A549 (cell line): Measurements from ENCODE around the gene LIMA1. TPM values are rescaled to one million over a fixed set of nuclear protein-coding genes. Genes with fewer than 3 reads are reported as not detected.
"Not testable (repeated sequence)": the region's sequence is repeated elsewhere in the genome, so short reads cannot be mapped to it uniquely, and the experiment has no call there.

Source experiments
- ATAC-seq, 2 experiments: fragments of 200-7000 bp in 1 of 2; fragments of >200 bp in 1 of 2; cut with Nextera tagmentation in 1 of 2; cut with Tn5 transposase in 1 of 2; 3 replicates each; pipeline versions ENCODE4 v1.8.0 to v1.9.1; 2018 to 2020; ENCODE audit warnings: mild to moderate bottlenecking in 1 of 2, moderate library complexity in 1 of 2
- CTCF ChIA-PET: fragments of 300-600 bp; sonication (Branson Sonifier 250); formaldehyde crosslinking; extraction: SDS; loops from one replicate; lab custom pipeline; 2021; ENCODE audit warnings: antibody characterized with exemption, inconsistent platforms; lab: Yijun Ruan, JAX
- POLR2A ChIA-PET: fragments of 350-600 bp; formaldehyde crosslinking; extraction: SDS; loops from one replicate; lab custom pipeline; 2021; ENCODE audit warnings: antibody characterized with exemption, inconsistent platforms; lab: Yijun Ruan, JAX
- DNase-seq, 2 experiments: peaks; one replicate each; pipeline versions ENCODE4 v3.0.0 to v3.0.0-alpha.2; 2011 to 2016; ENCODE audit warnings: low read depth in 1 of 2, low spot score in 1 of 2
- FAIRE-seq: peaks from 2 replicates; lab custom pipeline; 2011; peaks lifted over from hg19 to GRCh38; lab: Jason Lieb, UNC
- H3K27ac ChIP-seq, 2 experiments: fragments of >200 bp; sonication (Bioruptor Twin); formaldehyde crosslinking; 3 replicates each; pipeline ENCODE4 v1.5.1; 2016 to 2017
- H3K4me1 ChIP-seq: fragments of >200 bp; sonication (Bioruptor Twin); formaldehyde crosslinking; 3 replicates; pipeline ENCODE4 v1.6.1; 2016
- H3K4me2 ChIP-seq: fragments of >200 bp; sonication (Bioruptor Twin); formaldehyde crosslinking; 3 replicates; pipeline ENCODE4 v1.6.1; 2016
- H3K4me3 ChIP-seq: fragments of >200 bp; sonication (Bioruptor Twin); formaldehyde crosslinking; 3 replicates; pipeline ENCODE4 v1.5.1; 2016
- H3K9me3 ChIP-seq: fragments of >200 bp; sonication (Bioruptor Twin); formaldehyde crosslinking; 3 replicates; pipeline ENCODE4 v1.6.1; 2016
- CBX2 ChIP-seq: fragments of 200-600 bp; sonication (generic); IDR thresholded peaks from 2 replicates; pipeline ENCODE4 v1.6.1; 2016; ENCODE audit warnings: low read depth, mild to moderate bottlenecking, borderline replicate concordance
- CEBPB ChIP-seq, 2 experiments: fragments of >200 bp in 1 of 2; sonication (Bioruptor Twin) in 1 of 2; formaldehyde crosslinking in 1 of 2; IDR thresholded peaks; 2 replicates each; pipeline ENCODE4 v1.6.1; 2012 to 2016
- CHD2 ChIP-seq: fragments of 150-350 bp; IDR thresholded peaks from 2 replicates; pipeline ENCODE4 v1.6.1; 2014; ENCODE audit warnings: low read length; ENCODE audit not compliant: partially characterized antibody
- ESRRA ChIP-seq: fragments of 150-350 bp; IDR thresholded peaks from 2 replicates; pipeline ENCODE4 v1.6.1; 2014; ENCODE audit warnings: mild to moderate bottlenecking, low read length, borderline replicate concordance
- HEYL ChIP-seq: fragments of 250-450 bp; sonication (Bioruptor Pico); IDR thresholded peaks from 2 replicates; pipeline ENCODE4 v1.8.0; 2021; ENCODE audit warnings: mild to moderate bottlenecking, moderate library complexity
- JUNB ChIP-seq: fragments of >200 bp; sonication (Bioruptor Twin); formaldehyde crosslinking; IDR thresholded peaks from 2 replicates; pipeline ENCODE4 v1.6.1; 2016
- KDM1A ChIP-seq: fragments of 200-600 bp; sonication (generic); IDR thresholded peaks from 2 replicates; pipeline ENCODE4 v1.6.1; 2016; ENCODE audit warnings: low read depth, mild to moderate bottlenecking
- KDM5A ChIP-seq: fragments of 200-600 bp; sonication (generic); IDR thresholded peaks from 2 replicates; pipeline ENCODE4 v1.6.1; 2016; ENCODE audit warnings: antibody characterized with exemption, mild to moderate bottlenecking
- RARB ChIP-seq: fragments of 250-450 bp; sonication (Bioruptor Pico); IDR thresholded peaks from 2 replicates; pipeline ENCODE4 v1.8.0; 2021; ENCODE audit warnings: mild to moderate bottlenecking, moderate library complexity
- RFX5 ChIP-seq: fragments of 450-650 bp; IDR thresholded peaks from 2 replicates; pipeline ENCODE4 v1.7.1; 2014; ENCODE audit warnings: antibody characterized with exemption, mild to moderate bottlenecking, moderate library complexity
- SREBF2 ChIP-seq: fragments of 450-650 bp; IDR thresholded peaks from 2 replicates; pipeline ENCODE4 v1.6.1; 2014; ENCODE audit warnings: mild to moderate bottlenecking, moderate library complexity
- ZFP36 ChIP-seq: fragments of 450-650 bp; IDR thresholded peaks from 2 replicates; pipeline ENCODE4 v1.6.1; 2014; ENCODE audit warnings: borderline replicate concordance; ENCODE audit not compliant: partially characterized antibody
- ZNF302 ChIP-seq: fragments of 250-450 bp; sonication (Bioruptor Pico); IDR thresholded peaks from 2 replicates; pipeline ENCODE4 v1.9.0; 2021; ENCODE audit warnings: inconsistent platforms, mild to moderate bottlenecking, moderate library complexity
- ZSCAN20 ChIP-seq: fragments of 250-450 bp; sonication (Bioruptor Pico); IDR thresholded peaks from 2 replicates; pipeline ENCODE4 v1.8.0; 2022; ENCODE audit warnings: mild to moderate bottlenecking, moderate library complexity
- WGBS: methylation state at CpG from one replicate; pipeline ENCODE4 v1.1.6; 2017; ENCODE audit errors: missing lambda C conversion rate; 5-methylcytosine and 5-hydroxymethylcytosine counted together
- polyA plus RNA-seq, 4 experiments: library from polyadenylated mRNA; depleted of rRNA in 3 of 4; stranded (reverse); fragments of >200 nt; fragmentation: RNase III in 1 of 4; extraction: RNeasy Plus Mini Kit Qiagen cat#74134 plus additional on column Dnase treatment in 1 of 4; gene quantifications; 2 replicates in 3 of 4; 3 replicates in 1 of 4; pipeline ENCODE4 v1.2.3, GENCODE V29; 2011 to 2017
- TF ChIP-seq, protein P1 (sequence below): fragments of >200 bp; sonication (Bioruptor Twin); formaldehyde crosslinking; IDR thresholded peaks from 3 replicates; pipeline ENCODE4 v1.5.1; 2016
- TF ChIP-seq, protein P2 (sequence below): fragments of >200 bp; sonication (Bioruptor Twin); formaldehyde crosslinking; IDR thresholded peaks from 2 replicates; pipeline ENCODE4 v1.6.1; 2016

Gene LIMA1
- polyA plus RNA-seq, 2 of the 4 experiments (the other 2 are of a cell fraction): 9.0 to 23.4 TPM

DNA sequence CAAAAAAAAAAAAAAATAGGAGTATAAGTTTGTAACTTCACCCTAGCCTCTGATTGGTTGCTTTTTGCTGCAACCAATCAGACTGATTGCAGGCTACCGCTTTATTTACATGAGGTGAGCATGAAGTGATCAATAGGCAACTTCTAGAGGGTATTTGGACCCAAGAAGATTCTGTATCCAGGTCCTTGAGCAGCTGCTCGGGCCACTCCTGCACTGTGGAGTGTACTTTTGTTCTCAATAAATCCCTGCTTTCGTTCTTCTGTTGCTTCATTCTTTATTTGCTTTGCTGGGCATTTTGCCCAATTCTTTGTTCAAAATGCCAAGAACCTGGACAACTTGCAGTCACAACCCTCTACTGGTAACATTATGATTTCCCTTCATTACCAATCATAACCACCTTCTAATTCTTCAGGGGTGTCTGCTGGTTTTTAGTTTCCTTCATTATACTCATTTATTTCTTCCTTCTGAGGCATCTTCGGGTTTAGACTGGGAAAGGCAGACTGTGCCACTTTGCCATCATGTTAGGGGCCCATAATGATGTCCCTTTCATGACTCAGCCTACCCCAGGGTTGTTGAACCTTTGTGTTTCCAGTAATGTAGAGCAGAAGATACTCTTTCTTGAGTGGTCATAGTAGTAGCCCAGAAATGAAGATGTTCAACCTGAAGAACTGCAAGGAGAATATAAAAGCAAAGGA is 43.4 kb upstream of the LIMA1 start (continued):
- TF ChIP-seq SREBF2: no peak
- no peak for TF ChIP-seq ZSCAN20 (CRISPR knock-in tag)
- TF ChIP-seq JUNB: 0 out of 2 replicates have a peak, but pooled peaks have one; percentile 12
- no peak for TF ChIP-seq CHD2
- no peak for TF ChIP-seq CBX2
- TF ChIP-seq, protein P1, sequence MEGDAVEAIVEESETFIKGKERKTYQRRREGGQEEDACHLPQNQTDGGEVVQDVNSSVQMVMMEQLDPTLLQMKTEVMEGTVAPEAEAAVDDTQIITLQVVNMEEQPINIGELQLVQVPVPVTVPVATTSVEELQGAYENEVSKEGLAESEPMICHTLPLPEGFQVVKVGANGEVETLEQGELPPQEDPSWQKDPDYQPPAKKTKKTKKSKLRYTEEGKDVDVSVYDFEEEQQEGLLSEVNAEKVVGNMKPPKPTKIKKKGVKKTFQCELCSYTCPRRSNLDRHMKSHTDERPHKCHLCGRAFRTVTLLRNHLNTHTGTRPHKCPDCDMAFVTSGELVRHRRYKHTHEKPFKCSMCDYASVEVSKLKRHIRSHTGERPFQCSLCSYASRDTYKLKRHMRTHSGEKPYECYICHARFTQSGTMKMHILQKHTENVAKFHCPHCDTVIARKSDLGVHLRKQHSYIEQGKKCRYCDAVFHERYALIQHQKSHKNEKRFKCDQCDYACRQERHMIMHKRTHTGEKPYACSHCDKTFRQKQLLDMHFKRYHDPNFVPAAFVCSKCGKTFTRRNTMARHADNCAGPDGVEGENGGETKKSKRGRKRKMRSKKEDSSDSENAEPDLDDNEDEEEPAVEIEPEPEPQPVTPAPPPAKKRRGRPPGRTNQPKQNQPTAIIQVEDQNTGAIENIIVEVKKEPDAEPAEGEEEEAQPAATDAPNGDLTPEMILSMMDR: peak; percentile 11; the same call in 1 of the 3 replicates

DNA sequence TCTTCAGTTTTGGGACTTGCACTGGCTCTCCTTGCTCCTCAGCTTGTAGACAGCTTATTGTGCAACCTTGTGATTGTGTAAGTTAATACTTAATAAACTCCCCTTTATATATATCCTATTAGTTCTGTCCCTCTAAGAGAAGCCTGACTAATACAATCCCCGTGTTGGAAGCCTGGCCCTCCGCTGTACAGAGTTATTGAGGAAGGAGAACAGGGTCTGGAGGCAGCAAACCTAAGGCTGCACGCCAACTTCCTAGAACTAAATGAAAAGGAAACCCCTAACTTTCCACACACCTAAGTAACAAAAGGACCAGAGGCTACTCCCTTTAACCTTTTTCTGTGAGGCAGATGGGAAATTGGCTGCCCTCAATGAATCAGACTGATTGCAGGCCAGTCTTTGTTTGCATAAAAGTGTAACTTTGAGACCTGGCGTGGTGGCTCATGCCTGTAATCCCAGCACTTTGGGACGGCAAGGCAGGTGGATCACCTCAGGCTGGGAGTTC is 42.6 kb upstream of the LIMA1 start:
- Histone ChIP-seq H3K4me1 (peaks cover 22% of the 10 kb centered on the region), H3K4me3 (peak overlapping the region; percentile 14; the same call in 1 of the 3 replicates), H3K4me2 (peak overlapping the region; percentile 74), H3K27ac (peak overlapping the region; percentile 73 to 85), H3K9me3 (no peaks in the 10 kb centered on the region)
- peak; percentile 54 to 66; a peak in 4 of 6 replicates for ATAC-seq
- CTCF ChIA-PET: interaction anchor here (0.9 to 1.0 kb wide), 3 partner anchors 12 to 77 kb away, joined by 3 read pairs; no protein-coding TSS in a partner anchor
- WGBS: 46% methylated on average over 5 of the region's 5 CpGs
- DNase-seq: peak in 1 of 2 experiments; percentile 29
- no peak for TF ChIP-seq RFX5
- TF ChIP-seq CEBPB (IDR thresholded peaks at IDR 0.05): peak; percentile 78 to 83; a peak in 3 of 4 replicates
- no peak for TF ChIP-seq KDM1A
- no peak for TF ChIP-seq ESRRA
- TF ChIP-seq, protein P2, sequence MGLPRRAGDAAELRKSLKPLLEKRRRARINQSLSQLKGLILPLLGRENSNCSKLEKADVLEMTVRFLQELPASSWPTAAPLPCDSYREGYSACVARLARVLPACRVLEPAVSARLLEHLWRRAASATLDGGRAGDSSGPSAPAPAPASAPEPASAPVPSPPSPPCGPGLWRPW: peak; percentile 63; the same call in 1 of the 2 replicates
- no peak for TF ChIP-seq CHD2
- TF ChIP-seq KDM5A: no peak
- TF ChIP-seq HEYL (CRISPR knock-in tag): no peak
- TF ChIP-seq JUNB: no peak
- no peak for TF ChIP-seq ZFP36
- TF ChIP-seq, protein P1: no peak
- no peak for TF ChIP-seq ZNF302 (CRISPR knock-in tag)
- TF ChIP-seq RARB (CRISPR knock-in tag): no peak
- FAIRE-seq: no peak
- POLR2A ChIA-PET: no interaction called here

DNA sequence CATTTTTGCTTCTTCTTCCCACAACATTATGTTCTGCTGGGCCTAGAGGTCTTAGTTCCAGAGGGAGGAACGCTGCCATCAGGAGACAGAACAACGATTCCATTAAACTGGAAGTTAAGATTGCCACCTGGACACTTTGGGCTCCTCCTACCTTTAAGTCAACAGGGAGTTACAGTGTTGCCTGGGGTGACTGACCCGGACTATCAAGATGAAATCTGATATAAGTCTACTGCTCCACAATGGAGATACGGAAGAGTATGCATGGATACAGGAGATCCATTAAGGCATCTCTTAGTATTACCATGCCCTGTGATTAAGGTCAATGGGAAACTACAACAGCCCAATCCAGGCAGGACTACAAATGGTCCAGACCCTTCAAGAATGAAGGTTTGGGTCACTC is 41.5 kb upstream of the LIMA1 start:
- FAIRE-seq, ATAC-seq, H3K27ac ChIP-seq, H3K4me2 ChIP-seq, DNase-seq, CTCF ChIA-PET, H3K4me3 ChIP-seq, H3K9me3 ChIP-seq, POLR2A ChIA-PET: not testable (repeated sequence)
- WGBS: 93% methylated on average over 4 of the region's 4 CpGs
- peaks cover 22% of the 10 kb centered on the region for H3K4me1 ChIP-seq

DNA sequence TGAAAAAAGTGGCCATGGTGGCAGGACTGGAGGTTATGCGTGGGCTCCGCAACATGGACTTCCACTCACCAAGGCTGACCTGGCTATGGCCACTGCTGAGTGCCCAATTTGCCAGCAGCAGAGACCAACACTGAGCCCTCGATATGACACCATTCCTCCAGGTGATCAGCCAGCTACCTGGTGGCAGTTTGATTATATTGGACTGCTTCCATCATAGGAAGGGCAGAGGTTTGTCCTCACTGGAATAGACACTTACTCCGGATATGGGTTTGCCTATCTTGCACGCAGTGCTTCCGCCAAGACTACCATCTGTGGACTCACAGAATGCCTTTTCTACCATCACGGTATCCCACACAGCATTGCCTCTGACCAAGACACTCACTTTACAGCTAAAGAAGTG is 40.8 kb upstream of the LIMA1 start:
- H3K4me1 ChIP-seq: peaks cover 22% of the 10 kb centered on the region
- POLR2A ChIA-PET, H3K4me3 ChIP-seq, H3K4me2 ChIP-seq, H3K27ac ChIP-seq, DNase-seq, H3K9me3 ChIP-seq, ATAC-seq, FAIRE-seq: not testable (repeated sequence)
- WGBS: 91% methylated on average over 7 of the region's 7 CpGs
- CTCF ChIA-PET: interaction anchor here (1.0 kb wide), 1 partner anchor 10 kb away, joined by 4 read pairs; no protein-coding TSS in a partner anchor
